Sigmoid colon (tissue), 7 donors: Measurements from ENCODE around the gene TMEM86B. TPM values are rescaled to one million over a fixed set of nuclear protein-coding genes. Genes with fewer than 3 reads are reported as not detected.

Experiments
- DNase-seq: peaks from one replicate; pipeline ENCODE4 v3.0.0-alpha.2; 2019
- H3K27ac ChIP-seq, 4 donors: fragments of 200-600 bp; sonication (generic); one replicate each; pipeline ENCODE4 v1.5.1; 2016 to 2019; ENCODE audit warnings: mild to moderate bottlenecking in 1 of 4
- H3K27me3 ChIP-seq, 3 donors: fragments of 200-600 bp; sonication (generic); one replicate each; pipeline ENCODE4 v1.5.1; 2019; ENCODE audit warnings: mild to moderate bottlenecking in 1 of 3
- H3K36me3 ChIP-seq, 4 donors: fragments of 200-600 bp; sonication (generic); one replicate each; pipeline ENCODE4 v1.5.1; 2016 to 2019
- H3K4me1 ChIP-seq, 4 donors: fragments of 200-600 bp; sonication (generic); one replicate each; pipeline ENCODE4 v1.5.1; 2017 to 2019
- H3K4me3 ChIP-seq, 4 donors: fragments of 200-600 bp; sonication (generic); one replicate each; pipeline ENCODE4 v1.5.1; 2017 to 2019; ENCODE audit warnings: mild to moderate bottlenecking in 2 of 4, moderate library complexity in 1 of 4
- H3K9me3 ChIP-seq, 4 donors: fragments of 200-600 bp in 3 of 4; sonication (generic) in 3 of 4; one replicate each; pipeline versions ENCODE4 v1.5.1 to v1.6.1; 2013 to 2019
- EP300 ChIP-seq, 4 donors: sonication (generic); formaldehyde crosslinking; IDR thresholded peaks; one replicate each; pipeline ENCODE4 v1.6.1; 2017; ENCODE audit warnings: antibody characterized with exemption in 4 of 4
- POLR2A ChIP-seq, 2 donors: fragments of 450-650 bp; IDR thresholded peaks; one replicate each; pipeline ENCODE4 v1.6.1; 2016; ENCODE audit warnings: antibody characterized with exemption in 2 of 2, mild to moderate bottlenecking in 2 of 2, moderate library complexity in 2 of 2
- POLR2AphosphoS5 ChIP-seq, 4 donors: sonication (generic); formaldehyde crosslinking; IDR thresholded peaks; one replicate each; pipeline ENCODE4 v1.6.1; 2017; ENCODE audit warnings: antibody characterized with exemption in 4 of 4
- WGBS, 2 donors: extraction: QIAGEN DNeasy Blood & Tissue Kit; methylation state at CpG; one replicate each; pipeline ENCODE4 v1.1.7; 2013; 5-methylcytosine and 5-hydroxymethylcytosine counted together
- intact Hi-C: fragments of 100-400 bp; cut with DNase I; formaldehyde crosslinking; loops from one replicate; pipeline ENCODE4 v1.15.1; 2023
- polyA plus RNA-seq, 3 donors: library from polyadenylated mRNA; stranded (reverse); fragments of 200-250 nt; gene quantifications; one replicate each; pipeline ENCODE4 v1.2.3, GENCODE V29; 2013
- total RNA-seq, 4 donors: library from RNA; depleted of rRNA; stranded (reverse); fragments of >200 nt; gene quantifications; one replicate each; pipeline ENCODE4 v1.1.0, GENCODE V29; 2016
- TF ChIP-seq, protein P1 (sequence below), 4 experiments: fragments of 450-650 bp in 3 of 4; fragments of 200-600 bp in 1 of 4; IDR thresholded peaks; one replicate each; pipeline ENCODE4 v1.5.1; 2016 to 2019; ENCODE audit warnings: antibody characterized with exemption in 4 of 4, mild to moderate bottlenecking in 3 of 4, moderate library complexity in 2 of 4
- donor health status: healthy with polysubstance abuse.
- donor health status: Bipolar disorder and iron deficiency.
- donor health status: healthy.

The TMEM86B gene, protein sequence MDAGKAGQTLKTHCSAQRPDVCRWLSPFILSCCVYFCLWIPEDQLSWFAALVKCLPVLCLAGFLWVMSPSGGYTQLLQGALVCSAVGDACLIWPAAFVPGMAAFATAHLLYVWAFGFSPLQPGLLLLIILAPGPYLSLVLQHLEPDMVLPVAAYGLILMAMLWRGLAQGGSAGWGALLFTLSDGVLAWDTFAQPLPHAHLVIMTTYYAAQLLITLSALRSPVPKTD
- total RNA-seq, result 1 to 10 TPM; 1.1 to 3.6 (median 1.8) TPM
- polyA plus RNA-seq, result 1 to 10 TPM in 2 of 3 donors, under 1 TPM in 1; 0.69 to 7.9 (median 1.8) TPM

DNA sequence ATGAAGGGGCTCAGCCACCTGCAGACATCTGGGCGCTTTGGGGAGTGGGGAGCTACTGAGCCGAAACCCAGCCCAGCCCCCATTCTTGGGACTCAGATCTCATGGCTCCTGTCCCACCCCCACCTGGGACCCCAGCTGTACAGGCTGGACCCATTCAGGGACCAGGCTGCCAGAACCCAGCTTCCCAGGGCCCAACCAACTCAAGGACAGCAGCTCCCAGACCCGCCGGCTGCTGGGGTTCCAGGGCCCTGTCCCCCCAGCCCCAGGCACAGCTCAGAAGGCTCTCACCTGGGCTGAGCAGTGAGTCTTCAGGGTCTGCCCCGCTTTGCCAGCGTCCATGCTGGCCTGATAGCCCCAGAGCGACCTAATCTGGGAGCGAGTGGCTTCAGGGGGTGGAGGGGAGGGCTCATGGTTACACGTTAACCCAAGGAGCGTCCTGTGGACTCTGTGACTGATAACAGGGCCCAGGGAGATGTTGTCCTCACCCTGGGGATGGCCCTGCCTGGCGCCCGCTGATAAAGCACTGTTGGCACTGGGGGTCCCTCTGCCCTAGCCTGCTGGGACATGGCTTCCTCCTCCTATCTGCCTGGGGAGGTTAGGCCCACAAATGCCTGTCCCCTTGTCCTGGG lies at the start of gene TMEM86B:
Gene TMEM86B (minus strand): TSS at position 361 of the 629 bp plus-strand sequence. CDS start 22 bp downstream, at position 339.
- intact Hi-C loops, result no loop called here
- peak within 1 kb of the TSS in 3 of 4 donors; percentile 55 to 67 (median 56) for H3K27ac ChIP-seq
- H3K36me3 ChIP-seq, result peaks cover 23 to 55% (median 35%) of the 10 kb centered on the region in 4 donors
- H3K9me3 ChIP-seq, result no peaks in the 10 kb centered on the region
- H3K4me3 ChIP-seq, result no peak within 1 kb of the TSS
- WGBS, 2 donors, result 50 to 78% methylated on average over 12 of the region's 12 CpGs
- H3K4me1 ChIP-seq, result peaks cover 0 to 24% (median 19%) of the 10 kb centered on the region in 4 donors
- no peak for DNase-seq
- TF ChIP-seq EP300 (IDR thresholded peaks at IDR 0.05) (no peak), POLR2AphosphoS5 (IDR thresholded peaks at IDR 0.05) (no peak), POLR2A (IDR thresholded peaks at IDR 0.05) (no peak)
- TF ChIP-seq, protein P1, sequence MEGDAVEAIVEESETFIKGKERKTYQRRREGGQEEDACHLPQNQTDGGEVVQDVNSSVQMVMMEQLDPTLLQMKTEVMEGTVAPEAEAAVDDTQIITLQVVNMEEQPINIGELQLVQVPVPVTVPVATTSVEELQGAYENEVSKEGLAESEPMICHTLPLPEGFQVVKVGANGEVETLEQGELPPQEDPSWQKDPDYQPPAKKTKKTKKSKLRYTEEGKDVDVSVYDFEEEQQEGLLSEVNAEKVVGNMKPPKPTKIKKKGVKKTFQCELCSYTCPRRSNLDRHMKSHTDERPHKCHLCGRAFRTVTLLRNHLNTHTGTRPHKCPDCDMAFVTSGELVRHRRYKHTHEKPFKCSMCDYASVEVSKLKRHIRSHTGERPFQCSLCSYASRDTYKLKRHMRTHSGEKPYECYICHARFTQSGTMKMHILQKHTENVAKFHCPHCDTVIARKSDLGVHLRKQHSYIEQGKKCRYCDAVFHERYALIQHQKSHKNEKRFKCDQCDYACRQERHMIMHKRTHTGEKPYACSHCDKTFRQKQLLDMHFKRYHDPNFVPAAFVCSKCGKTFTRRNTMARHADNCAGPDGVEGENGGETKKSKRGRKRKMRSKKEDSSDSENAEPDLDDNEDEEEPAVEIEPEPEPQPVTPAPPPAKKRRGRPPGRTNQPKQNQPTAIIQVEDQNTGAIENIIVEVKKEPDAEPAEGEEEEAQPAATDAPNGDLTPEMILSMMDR (IDR thresholded peaks at IDR 0.05), result no peak
- H3K27me3 ChIP-seq, result no peaks in the 10 kb centered on the region

DNA sequence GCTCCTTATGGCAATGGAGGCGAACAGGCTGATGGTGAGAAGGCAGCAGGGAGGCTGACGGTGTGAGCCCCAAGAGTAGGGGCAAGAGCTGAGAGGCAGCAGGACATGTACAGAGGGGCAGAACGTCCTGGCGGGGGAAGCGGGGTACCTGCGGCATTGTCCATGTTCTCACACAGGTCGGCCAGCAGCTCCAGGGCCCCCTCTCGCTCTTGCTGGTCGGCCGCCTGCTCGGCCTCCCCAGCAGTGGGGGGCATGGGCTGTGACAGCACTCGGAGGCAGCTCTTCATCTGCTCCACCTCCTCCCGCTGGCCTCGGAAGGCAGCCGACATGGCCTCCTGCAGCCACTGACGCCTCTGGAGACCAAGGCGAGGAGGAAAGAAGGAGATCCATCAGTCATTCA lies 48.9 kb upstream of the TMEM86B start:
- no peak for DNase-seq
- Histone ChIP-seq H3K36me3 (peaks cover 0 to 48% (median 11%) of the 10 kb centered on the region in 4 donors), H3K4me3 (no peak overlapping the region), H3K27me3 (no peaks in the 10 kb centered on the region), H3K9me3 (no peaks in the 10 kb centered on the region), H3K27ac (no peak overlapping the region), H3K4me1 (peaks cover 0 to 18% (median 16%) of the 10 kb centered on the region in 4 donors)
- WGBS, 2 donors, result 96 to 97% methylated on average over 17 of the region's 17 CpGs
- intact Hi-C loops, result no loop called here
- TF ChIP-seq, protein P1 (IDR thresholded peaks at IDR 0.05), result no peak
- TF ChIP-seq EP300 (IDR thresholded peaks at IDR 0.05), result no peak
- no peak for TF ChIP-seq POLR2A (IDR thresholded peaks at IDR 0.05)
- TF ChIP-seq POLR2AphosphoS5 (IDR thresholded peaks at IDR 0.05), result no peak

DNA sequence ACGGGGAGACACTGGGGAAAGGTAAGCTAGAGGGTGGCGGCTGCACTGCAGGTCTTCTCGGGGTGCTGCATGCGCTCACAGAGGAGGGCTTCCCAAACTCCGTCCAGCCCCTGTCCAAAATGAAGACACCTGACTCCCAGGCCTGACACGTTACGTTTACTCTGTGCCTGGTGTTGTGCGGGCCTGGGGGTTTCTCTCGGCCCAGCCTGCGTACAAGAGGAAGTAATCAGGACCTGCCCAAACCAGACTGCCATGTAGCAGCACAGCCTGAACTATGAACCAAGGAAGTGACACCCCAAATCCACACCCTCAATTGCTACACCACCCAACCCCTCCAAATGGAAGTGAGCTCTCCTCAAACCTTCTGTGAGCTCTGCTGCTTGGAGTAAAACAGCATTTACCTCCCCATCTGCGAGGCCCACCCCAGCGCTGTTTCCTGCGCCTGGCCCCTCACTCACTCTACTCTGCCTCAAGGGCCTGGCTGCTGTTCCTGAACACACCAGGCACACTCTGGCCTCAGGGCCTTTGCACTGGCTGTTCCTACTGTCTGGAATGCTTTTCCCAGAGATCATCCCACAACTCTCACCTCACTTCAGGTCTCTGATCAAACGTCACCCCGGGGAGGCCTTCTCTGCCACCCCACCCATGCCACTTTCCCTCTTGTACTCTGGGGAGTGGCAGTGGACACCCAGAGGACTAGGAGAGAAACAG lies 48.3 kb upstream of the TMEM86B start:
- no peak overlapping the region for H3K4me3 ChIP-seq
- H3K36me3 ChIP-seq, result peaks cover 0 to 54% (median 11%) of the 10 kb centered on the region in 4 donors
- DNase-seq, result no peak
- 73 to 78% methylated on average over 15 of the region's 15 CpGs for WGBS, 2 donors
- TF ChIP-seq POLR2AphosphoS5 (IDR thresholded peaks at IDR 0.05) (no peak), POLR2A (IDR thresholded peaks at IDR 0.05) (no peak), EP300 (IDR thresholded peaks at IDR 0.05) (no peak)
- TF ChIP-seq, protein P1 (IDR thresholded peaks at IDR 0.05), result no peak
- peaks cover 0 to 18% (median 16%) of the 10 kb centered on the region in 4 donors for H3K4me1 ChIP-seq
- no peak overlapping the region for H3K27ac ChIP-seq
- no peaks in the 10 kb centered on the region for H3K9me3 ChIP-seq
- intact Hi-C loops, result no loop called here
- H3K27me3 ChIP-seq, result no peaks in the 10 kb centered on the region

DNA sequence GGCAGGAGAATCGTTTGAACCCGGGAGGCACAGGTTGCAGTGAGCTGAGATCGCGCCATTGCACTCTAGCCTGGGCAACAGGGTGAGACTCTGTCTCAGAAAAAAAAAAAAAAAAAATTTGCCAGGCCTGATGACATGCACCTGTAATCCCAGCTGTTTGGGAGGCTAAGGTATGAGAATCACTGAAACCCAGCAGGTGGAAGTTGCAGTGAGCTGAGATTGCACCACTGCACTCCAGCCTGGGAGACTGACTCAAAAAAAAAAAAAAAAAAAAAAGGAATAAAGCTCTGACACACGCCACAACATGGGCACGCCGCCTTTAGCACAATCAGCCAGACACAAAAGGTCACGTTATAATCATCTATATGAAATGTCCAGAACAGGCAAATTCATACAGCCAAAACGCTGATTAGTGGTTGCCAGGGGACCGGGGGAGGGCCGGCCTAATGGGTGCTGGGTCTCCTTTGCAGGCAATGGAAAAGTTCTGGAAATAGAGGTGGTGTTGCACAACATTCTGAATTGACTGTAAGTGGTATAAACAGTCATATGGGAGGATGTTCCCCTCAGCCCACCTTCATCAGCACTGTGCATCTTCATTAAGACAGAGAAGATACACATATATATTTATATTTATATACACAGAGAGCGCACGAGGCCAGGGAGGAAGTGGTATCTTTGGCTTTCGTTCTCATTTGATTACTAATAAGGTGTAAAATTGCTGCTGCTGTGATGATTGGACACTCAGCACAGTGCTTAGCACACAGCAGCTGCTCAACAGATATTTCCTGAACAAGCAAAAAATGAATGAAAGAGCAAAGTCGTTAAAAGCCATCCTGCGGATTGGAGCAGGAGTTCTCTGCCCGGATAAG lies 47.5 kb upstream of the TMEM86B start:
- Histone ChIP-seq H3K4me1 (peaks cover 0 to 17% (median 16%) of the 10 kb centered on the region in 4 donors), H3K27ac (no peak overlapping the region), H3K4me3 (no peak overlapping the region), H3K27me3 (no peaks in the 10 kb centered on the region), H3K9me3 (no peaks in the 10 kb centered on the region), H3K36me3 (peaks cover 0 to 60% (median 11%) of the 10 kb centered on the region in 4 donors)
- no peak for DNase-seq
- 72 to 81% methylated on average over 17 of the region's 17 CpGs for WGBS, 2 donors
- no peak for TF ChIP-seq EP300 (IDR thresholded peaks at IDR 0.05)
- TF ChIP-seq, protein P1 (IDR thresholded peaks at IDR 0.05), result no peak
- no peak for TF ChIP-seq POLR2A (IDR thresholded peaks at IDR 0.05)
- TF ChIP-seq POLR2AphosphoS5 (IDR thresholded peaks at IDR 0.05), result no peak
- intact Hi-C loops, result no loop called here
